ENCODE data around the gene SCT. TPM values are rescaled to one million over a fixed set of nuclear protein-coding genes. Genes with fewer than 3 reads are reported as not detected.

The SCT gene
- total and polyA plus RNA-seq, 2 of the 4 experiments (the other 2 are of a cell fraction) = not detected

DNA sequence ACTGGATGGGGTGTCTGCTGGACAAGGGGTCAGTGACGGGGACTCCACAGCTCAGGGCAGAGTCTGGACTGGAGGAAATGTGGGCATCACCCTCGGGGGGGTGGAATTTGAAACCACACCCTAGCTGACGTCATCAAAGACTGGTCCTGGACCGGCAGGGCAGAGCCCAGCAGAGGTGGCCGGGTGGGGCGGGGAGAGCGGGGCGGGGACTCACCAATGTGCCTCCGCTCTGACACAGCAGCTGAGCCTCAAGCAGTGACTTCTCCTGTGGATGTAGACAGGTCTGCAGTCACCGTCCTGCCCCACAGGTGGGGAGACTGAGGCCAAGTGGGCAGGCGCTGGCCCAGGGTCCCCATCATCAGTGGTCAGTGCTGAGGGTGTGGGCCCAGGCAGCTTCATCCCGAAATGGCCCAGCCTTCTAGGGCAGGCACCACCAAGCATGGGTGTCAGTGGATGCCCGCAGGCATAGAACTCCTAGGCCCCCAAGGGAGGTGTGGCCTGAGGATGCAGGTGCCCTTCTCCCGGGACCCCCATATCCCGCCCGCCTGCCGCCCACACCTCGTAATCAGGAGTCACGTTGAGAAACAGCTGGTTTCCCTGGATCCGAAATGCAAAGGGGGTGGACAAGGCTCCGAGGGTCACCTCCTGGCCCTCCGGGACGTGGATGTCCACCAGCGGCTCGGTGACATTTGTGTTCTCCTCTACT is 2.8 kb downstream of the SCT start:
- in situ Hi-C loops (cut with MboI; ENCODE audit: low sequenced_read_pairs) (no loop called here), dilution Hi-C loops (cut with HindIII; ENCODE audit: low sequenced_read_pairs, unreplicated experiment) (no loop called here), intact Hi-C loops (cut with micrococcal nuclease) (no loop called here)
- ChIA-PET POLR2A (ENCODE audit: unreplicated experiment) (no interaction called here), CTCF (no interaction called here)
- H4K91ac ChIP-seq (ENCODE audit: insufficient read depth, low read depth, low read length) = no peak overlapping the region
- H3K4ac ChIP-seq (ENCODE audit: low read depth, low read length) = no peak overlapping the region
- H3K4me2 ChIP-seq (ENCODE audit: low read depth, low read length) = no peak overlapping the region
- peaks cover 2% of the 10 kb centered on the region; the same call in 1 of the 2 replicates for H3K4me1 ChIP-seq (ENCODE audit: control insufficient read depth, insufficient read depth, low read length)
- no peak overlapping the region for H3K18ac ChIP-seq (ENCODE audit: low read depth, low read length)
- H4K8ac ChIP-seq (ENCODE audit: low read depth in 2 of 2, low read length in 2 of 2) = no peak overlapping the region
- H2AK9ac ChIP-seq (replicated peaks; ENCODE audit: low read depth, low read length, poor library complexity) = no peak overlapping the region
- H3K23ac ChIP-seq (ENCODE audit: low read depth, low read length) = no peak overlapping the region
- H2BK120ac ChIP-seq (ENCODE audit: low read depth, low read length) = no peak overlapping the region
- no peak overlapping the region for H3K4me3 ChIP-seq (ENCODE audit: insufficient read depth, low read depth, low read length)
- no peak overlapping the region for H2BK15ac ChIP-seq (ENCODE audit: low read depth, low read length)
- no peak overlapping the region for H2AK5ac ChIP-seq (ENCODE audit: low read depth, low read length)
- DNase-seq (no peak), ATAC-seq (ENCODE audit: low read depth) (peak; percentile 28; the same call in 1 of the 2 replicates)
- H2BK20ac ChIP-seq (ENCODE audit: low read depth, low read length) = no peak overlapping the region
- H3K27ac ChIP-seq (ENCODE audit: insufficient read depth, low read length) = no peak overlapping the region
- no peak overlapping the region for H2AFZ ChIP-seq (replicated peaks; ENCODE audit: low read length, poor library complexity)
- H4K5ac ChIP-seq (ENCODE audit: low read depth, low read length) = no peak overlapping the region
- BruUV-seq (replicated peaks) = no TSS peak
- H2BK5ac ChIP-seq (ENCODE audit: low read depth, low read length, poor library complexity, severe bottlenecking) = no peak overlapping the region
- H3K9me1 ChIP-seq (ENCODE audit: insufficient read depth, low read length) = peaks cover 8% of the 10 kb centered on the region; the same call in 1 of the 2 replicates
- no peak overlapping the region for H3K9ac ChIP-seq (ENCODE audit: low read depth, low read length)
- H3K79me1 ChIP-seq (ENCODE audit: low read depth in 1 of 2, low read length in 2 of 2) = 0 out of 4 replicates have a peak, but pooled peaks cover 0 to 3% of the 10 kb centered on the region in 2 experiments
- H3K27me3 ChIP-seq (ENCODE audit: control insufficient read depth, insufficient read depth, low read length) = peaks cover 2% of the 10 kb centered on the region; the same call in 1 of the 2 replicates
- no peak overlapping the region for H3K56ac ChIP-seq (ENCODE audit: extremely low read depth, insufficient read depth, low read length)
- WGBS, 2 experiments (ENCODE audit: extremely low coverage in 2 of 2, insufficient read length in 1 of 2) = 78% methylated on average over 10 of the region's 25 CpGs; no CpG with 5 or more reads in 1 of the 2 experiments
- H3K14ac ChIP-seq (replicated peaks; ENCODE audit: low read depth, low read length) = no peak overlapping the region
- H3K9me3 ChIP-seq (ENCODE audit: control insufficient read depth, insufficient read depth, low read length) = no peaks in the 10 kb centered on the region
- H4K20me1 ChIP-seq (ENCODE audit: insufficient read depth, low read length) = peaks cover 6% of the 10 kb centered on the region
- peaks cover 2% of the 10 kb centered on the region; the same call in 1 of the 2 replicates for H3K36me3 ChIP-seq (ENCODE audit: control insufficient read depth, insufficient read depth, low read length)
- TF ChIP-seq POLR2A (IDR thresholded peaks at IDR 0.05; ENCODE audit: low read depth, low read length) = no peak
- no peak for TF ChIP-seq CEBPB (IDR thresholded peaks at IDR 0.05; ENCODE audit: low read depth, low read length)
- no peak for TF ChIP-seq MXI1 (IDR thresholded peaks at IDR 0.05; ENCODE audit: borderline replicate concordance, low read depth, low read length)
- no peak for TF ChIP-seq FOS (IDR thresholded peaks at IDR 0.05; ENCODE audit: low read depth, low read length)
- TF ChIP-seq SMC3 (IDR thresholded peaks at IDR 0.05; ENCODE audit: low read depth, low read length) = no peak
- TF ChIP-seq, protein P1, sequence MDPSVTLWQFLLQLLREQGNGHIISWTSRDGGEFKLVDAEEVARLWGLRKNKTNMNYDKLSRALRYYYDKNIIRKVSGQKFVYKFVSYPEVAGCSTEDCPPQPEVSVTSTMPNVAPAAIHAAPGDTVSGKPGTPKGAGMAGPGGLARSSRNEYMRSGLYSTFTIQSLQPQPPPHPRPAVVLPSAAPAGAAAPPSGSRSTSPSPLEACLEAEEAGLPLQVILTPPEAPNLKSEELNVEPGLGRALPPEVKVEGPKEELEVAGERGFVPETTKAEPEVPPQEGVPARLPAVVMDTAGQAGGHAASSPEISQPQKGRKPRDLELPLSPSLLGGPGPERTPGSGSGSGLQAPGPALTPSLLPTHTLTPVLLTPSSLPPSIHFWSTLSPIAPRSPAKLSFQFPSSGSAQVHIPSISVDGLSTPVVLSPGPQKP (IDR thresholded peaks at IDR 0.05; ENCODE audit: borderline replicate concordance, low read depth, low read length) = no peak
- no peak for TF ChIP-seq CHD1 (IDR thresholded peaks at IDR 0.05; ENCODE audit: low read depth, low read length)
- TF ChIP-seq RCOR1 (IDR thresholded peaks at IDR 0.05; ENCODE audit: insufficient replicate concordance, low read length) = no peak
- TF ChIP-seq, protein P2, sequence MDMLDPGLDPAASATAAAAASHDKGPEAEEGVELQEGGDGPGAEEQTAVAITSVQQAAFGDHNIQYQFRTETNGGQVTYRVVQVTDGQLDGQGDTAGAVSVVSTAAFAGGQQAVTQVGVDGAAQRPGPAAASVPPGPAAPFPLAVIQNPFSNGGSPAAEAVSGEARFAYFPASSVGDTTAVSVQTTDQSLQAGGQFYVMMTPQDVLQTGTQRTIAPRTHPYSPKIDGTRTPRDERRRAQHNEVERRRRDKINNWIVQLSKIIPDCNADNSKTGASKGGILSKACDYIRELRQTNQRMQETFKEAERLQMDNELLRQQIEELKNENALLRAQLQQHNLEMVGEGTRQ (IDR thresholded peaks at IDR 0.05; ENCODE audit: low read depth, low read length) = no peak
- no peak for TF ChIP-seq RAD21 (IDR thresholded peaks at IDR 0.05; ENCODE audit: low read length)
- TF ChIP-seq MAZ (IDR thresholded peaks at IDR 0.05; ENCODE audit: borderline replicate concordance, low read depth, low read length) = no peak
- TF ChIP-seq RFX5 (IDR thresholded peaks at IDR 0.05; ENCODE audit: low read depth, low read length) = no peak
- no peak for TF ChIP-seq BHLHE40 (IDR thresholded peaks at IDR 0.05; ENCODE audit: low read depth, low read length)
- TF ChIP-seq, protein P3, sequence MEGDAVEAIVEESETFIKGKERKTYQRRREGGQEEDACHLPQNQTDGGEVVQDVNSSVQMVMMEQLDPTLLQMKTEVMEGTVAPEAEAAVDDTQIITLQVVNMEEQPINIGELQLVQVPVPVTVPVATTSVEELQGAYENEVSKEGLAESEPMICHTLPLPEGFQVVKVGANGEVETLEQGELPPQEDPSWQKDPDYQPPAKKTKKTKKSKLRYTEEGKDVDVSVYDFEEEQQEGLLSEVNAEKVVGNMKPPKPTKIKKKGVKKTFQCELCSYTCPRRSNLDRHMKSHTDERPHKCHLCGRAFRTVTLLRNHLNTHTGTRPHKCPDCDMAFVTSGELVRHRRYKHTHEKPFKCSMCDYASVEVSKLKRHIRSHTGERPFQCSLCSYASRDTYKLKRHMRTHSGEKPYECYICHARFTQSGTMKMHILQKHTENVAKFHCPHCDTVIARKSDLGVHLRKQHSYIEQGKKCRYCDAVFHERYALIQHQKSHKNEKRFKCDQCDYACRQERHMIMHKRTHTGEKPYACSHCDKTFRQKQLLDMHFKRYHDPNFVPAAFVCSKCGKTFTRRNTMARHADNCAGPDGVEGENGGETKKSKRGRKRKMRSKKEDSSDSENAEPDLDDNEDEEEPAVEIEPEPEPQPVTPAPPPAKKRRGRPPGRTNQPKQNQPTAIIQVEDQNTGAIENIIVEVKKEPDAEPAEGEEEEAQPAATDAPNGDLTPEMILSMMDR (conservative IDR thresholded peaks at IDR 0.05; ENCODE audit: low read depth, low read length) = no peak
- no peak for TF ChIP-seq MAFK (IDR thresholded peaks at IDR 0.05; ENCODE audit: low read depth, low read length)

Measured in IMR-90 (cell line).